GM19240 (cell line): Measurements from ENCODE around the gene CFAP251.
"Not testable (repeated sequence)": the region's sequence is repeated elsewhere in the genome, so short reads cannot be mapped to it uniquely, and the experiment has no call there.

Source experiments
- DNase-seq: peaks from one replicate; pipeline ENCODE4 v3.0.0; 2011; ENCODE audit warnings: low spot score; ENCODE audit not compliant: insufficient read length

Gene CFAP251

GRCh38 chr12:122024132-122024785 lies 105.9 kb downstream of the CFAP251 start:
- no peak for DNase-seq

GRCh38 chr12:122026706-122027333 lies 108.4 kb downstream of the CFAP251 start:
- DNase-seq = no peak

- no peak for DNase-seq
Measured at GRCh38 chr12:122028165-122028904, 109.9 kb downstream of the CFAP251 start.

GRCh38 chr12:122028905-122029560 lies 110.6 kb downstream of the CFAP251 start:
- no peak for DNase-seq

GRCh38 chr12:122029620-122030423 lies 111.4 kb downstream of the CFAP251 start:
- no peak for DNase-seq

- DNase-seq = no peak
Measured at GRCh38 chr12:122030424-122031035, 112.1 kb downstream of the CFAP251 start.

- no peak for DNase-seq
Measured at GRCh38 chr12:122031342-122032216, 113.2 kb downstream of the CFAP251 start.

GRCh38 chr12:122032580-122032979 lies 114.2 kb downstream of the CFAP251 start:
- DNase-seq = no peak

- no peak for DNase-seq
Measured at GRCh38 chr12:122035292-122035691, 116.9 kb downstream of the CFAP251 start.

GRCh38 chr12:122036153-122036552 lies 117.8 kb downstream of the CFAP251 start:
- DNase-seq = no peak

GRCh38 chr12:122040579-122041386 lies 122.4 kb downstream of the CFAP251 start:
- no peak for DNase-seq

GRCh38 chr12:122041458-122041857 lies 123.1 kb downstream of the CFAP251 start:
- DNase-seq = not testable (repeated sequence)

GRCh38 chr12:122042910-122043309 lies 124.5 kb downstream of the CFAP251 start:
- no peak for DNase-seq

- DNase-seq = no peak
Measured at GRCh38 chr12:122043476-122043875, 125.1 kb downstream of the CFAP251 start.

GRCh38 chr12:122045262-122045661 lies 126.9 kb downstream of the CFAP251 start:
- DNase-seq = no peak

GRCh38 chr12:122046145-122046544 lies 127.8 kb downstream of the CFAP251 start:
- DNase-seq = no peak

GRCh38 chr12:122048151-122048550 lies 129.8 kb downstream of the CFAP251 start:
- DNase-seq = no peak

- DNase-seq = no peak
Measured at GRCh38 chr12:122049827-122050226, 131.4 kb downstream of the CFAP251 start.

GRCh38 chr12:122050706-122051105 lies 132.3 kb downstream of the CFAP251 start:
- DNase-seq = no peak
